ENCODE results near the gene ARV1.
"Not testable (repeated sequence)": the region's sequence is repeated elsewhere in the genome, so short reads cannot be mapped to it uniquely, and the experiment has no call there.

ARV1 gene

DNA sequence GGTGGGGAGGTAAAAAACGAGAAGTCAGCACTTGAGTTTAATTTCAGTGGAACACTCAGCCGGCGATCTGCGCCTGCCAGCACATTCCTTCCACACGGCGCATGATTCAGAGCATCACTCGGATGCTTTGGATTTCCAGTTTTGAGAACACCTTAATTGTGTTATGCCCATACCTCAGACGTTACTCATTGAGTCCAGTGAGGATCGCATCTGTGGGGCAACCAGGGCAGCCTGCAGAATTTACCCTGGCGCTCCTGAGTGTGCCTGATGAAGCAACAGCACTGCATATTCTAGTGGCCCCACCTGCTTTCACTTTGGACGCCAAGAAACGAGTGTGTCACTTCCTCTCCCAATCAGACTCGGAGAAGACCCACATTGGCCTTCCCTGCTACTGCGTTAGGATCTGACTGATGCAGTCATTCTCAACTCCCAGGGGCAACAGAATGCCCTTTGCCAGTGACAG is 41.3 kb downstream of the ARV1 start:
- no peak for DNase-seq

GRCh38 chr1:231020816-231021215 is 41.9 kb downstream of the ARV1 start:
- no peak for DNase-seq

GRCh38 chr1:231021540-231022031 is 42.7 kb downstream of the ARV1 start:
- no peak for DNase-seq

DNA sequence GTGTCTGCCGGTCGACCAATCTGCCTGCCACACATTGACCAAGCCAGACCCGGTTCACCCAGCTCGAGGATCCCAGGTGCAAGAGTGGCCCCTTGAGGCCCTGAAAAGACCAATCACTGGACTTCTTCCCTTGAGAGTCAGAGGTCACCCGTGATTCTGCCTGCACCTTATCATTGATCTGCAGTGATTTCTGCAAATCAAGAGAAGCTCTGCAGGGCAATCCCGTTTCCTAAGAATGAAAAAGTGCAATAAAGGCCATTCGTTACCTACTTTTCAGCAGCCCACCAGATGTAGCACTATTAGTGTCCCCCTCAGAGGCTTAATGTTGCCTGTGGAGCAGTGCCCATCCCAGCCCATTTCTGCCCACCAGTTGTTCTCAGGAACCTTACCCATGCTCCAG is 43.6 kb downstream of the ARV1 start:
- not testable (repeated sequence) for DNase-seq

DNA sequence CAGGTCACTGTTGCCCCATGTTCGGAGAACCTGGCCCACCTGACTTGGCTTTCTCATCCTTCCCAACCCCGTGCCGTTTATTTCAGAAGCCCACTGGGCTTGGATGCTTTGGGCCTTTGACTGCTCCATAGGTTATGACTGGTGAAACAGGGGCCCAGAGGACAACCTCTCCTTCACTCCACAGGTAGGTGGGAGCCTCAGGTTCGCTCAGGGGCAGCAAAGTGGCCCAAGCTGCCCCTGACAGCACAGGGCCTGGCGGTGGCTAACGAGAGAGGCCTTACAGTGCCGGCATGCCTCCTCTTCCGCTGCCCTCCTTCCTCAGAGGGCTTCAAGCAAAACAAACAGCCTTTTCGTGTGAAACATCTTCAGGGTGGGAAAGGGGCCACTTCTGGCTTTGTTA is 44.3 kb downstream of the ARV1 start:
- no peak for DNase-seq

DNA sequence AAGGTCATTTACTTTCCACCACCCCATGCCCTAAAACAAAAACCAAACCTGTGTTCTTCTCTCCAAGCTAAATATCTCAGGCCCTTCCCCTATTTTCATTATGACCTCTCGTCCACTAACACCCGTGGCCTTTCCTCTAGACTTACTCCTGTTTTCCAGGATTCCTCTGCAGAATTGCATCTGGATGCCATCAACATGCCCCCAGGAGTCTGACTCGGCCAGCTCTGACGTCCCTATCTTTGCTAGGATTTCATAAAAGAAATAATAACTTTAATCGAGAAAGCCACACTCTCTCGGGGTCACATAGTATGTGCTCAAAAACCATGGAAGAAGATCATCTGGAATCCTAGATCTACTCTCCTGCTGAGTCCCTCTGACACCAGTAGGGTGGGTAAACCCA is 47.7 kb downstream of the ARV1 start:
- DNase-seq = no peak

DNA sequence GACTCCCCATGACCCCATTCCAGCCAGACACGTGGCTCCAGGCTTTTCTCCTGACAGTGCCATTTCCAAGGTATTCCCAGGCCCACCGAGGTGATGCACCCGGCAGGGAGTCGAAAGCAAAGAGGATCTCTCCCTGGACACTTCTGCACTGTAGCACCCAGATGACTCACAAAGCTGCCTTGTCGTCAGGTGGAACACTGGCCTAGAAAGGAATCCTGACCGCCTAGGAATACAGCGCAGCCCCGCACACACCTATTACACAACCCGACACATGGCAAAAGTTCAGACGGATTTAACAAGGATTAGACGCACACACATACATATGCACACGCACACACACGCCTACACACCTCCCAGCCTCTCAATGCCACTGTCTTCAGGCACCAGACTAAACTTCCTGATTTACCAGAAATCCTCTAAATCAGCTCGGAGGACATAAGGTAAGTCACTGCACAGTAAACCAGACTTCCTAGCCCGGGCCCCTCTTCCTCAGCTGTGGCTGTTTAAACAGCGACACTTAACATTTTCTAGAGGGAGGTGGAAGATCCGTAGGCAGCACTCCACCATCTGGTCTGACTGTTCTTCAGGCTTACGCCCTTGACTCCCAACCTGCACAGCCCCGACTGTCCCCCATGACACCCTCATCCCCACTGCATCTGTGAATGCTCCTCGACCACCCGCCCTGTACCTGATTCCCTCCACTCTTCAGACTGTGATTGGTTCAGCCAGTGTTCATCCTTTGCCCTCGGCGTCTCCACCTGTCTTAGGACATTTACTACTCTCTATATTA is 48.4 kb downstream of the ARV1 start:
- DNase-seq = no peak

GRCh38 chr1:231027971-231028370 is 49.1 kb downstream of the ARV1 start:
- DNase-seq = no peak

- no peak for DNase-seq
Observed at GRCh38 chr1:231028682-231029081, 49.8 kb downstream of the ARV1 start.

- not testable (repeated sequence) for DNase-seq
Observed at GRCh38 chr1:231029247-231029646, 50.4 kb downstream of the ARV1 start.

- DNase-seq = no peak
Observed at GRCh38 chr1:231029841-231030240, 50.9 kb downstream of the ARV1 start.

- no peak for DNase-seq
Observed at GRCh38 chr1:231032963-231033362, 54.1 kb downstream of the ARV1 start.

- no peak for DNase-seq
Observed at GRCh38 chr1:231035799-231036198, 56.9 kb downstream of the ARV1 start.

DNA sequence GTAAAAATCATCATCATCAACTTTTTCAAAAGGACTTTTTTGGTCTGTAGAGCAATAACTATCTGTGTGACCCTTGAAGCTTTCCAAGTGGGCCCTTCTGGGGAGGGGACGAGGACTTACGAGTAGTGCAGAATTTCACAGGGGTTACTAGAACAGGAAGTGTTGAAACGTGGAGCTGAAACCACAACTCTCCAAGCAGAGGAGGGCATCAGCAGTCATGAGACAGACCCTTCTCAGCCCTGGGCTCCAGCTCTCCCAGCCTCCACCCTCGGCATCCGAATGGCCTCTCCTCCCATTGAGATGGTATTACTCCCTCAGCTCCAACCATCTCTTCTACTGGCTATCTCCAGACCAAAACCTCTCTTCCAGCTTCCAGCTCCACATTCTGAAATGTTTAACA is 57.5 kb downstream of the ARV1 start:
- no peak for DNase-seq

GRCh38 chr1:231037585-231038517 is 59.0 kb downstream of the ARV1 start:
- DNase-seq = no peak

DNA sequence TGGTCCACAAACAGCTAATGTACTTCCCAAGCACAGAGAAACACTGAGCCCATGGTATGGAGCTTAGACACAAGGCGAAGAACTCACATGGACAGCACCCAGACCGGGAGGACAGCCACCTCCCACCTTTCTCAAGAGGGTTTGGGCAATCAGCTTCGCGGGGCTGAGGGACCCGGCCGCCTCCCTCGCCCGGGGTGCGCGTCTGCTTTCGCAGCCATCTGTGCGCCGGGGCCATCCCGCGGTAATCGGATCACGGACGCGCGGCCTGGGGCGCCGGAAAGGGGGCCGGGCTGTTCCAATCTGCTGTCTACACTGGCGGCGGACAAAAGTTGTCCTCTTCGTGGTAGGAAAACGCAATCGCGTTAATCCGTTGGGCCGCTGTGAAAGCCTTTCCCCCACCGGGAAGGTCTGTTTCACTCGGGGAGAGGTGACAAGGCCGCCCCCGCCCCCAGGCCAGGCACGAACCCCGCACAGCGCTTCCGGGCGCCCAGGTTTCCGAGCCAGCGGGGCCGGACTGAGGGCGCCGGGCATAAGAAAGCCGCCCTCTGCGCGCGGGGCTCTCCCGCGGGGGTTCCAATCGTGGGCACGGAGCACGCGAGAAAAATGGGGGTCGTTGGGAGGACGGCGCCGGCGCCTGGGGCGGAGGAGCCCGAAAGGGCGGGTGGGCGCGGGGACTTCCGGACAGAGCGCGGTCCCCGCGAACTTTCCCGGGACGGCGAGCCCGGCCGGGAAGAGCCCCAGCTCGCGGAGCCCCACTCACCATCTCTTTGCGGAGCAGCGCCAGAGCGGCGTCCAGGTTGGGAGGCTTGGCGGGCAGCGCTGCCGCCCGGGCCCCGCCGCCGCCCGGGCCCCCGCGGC is 60.5 kb downstream of the ARV1 start:
- DNase-seq = peak; percentile 15

- DNase-seq = peak; percentile 68
Observed at GRCh38 chr1:231040019-231040799, 61.3 kb downstream of the ARV1 start, which contains the start of gene FAM89A. FAM89A (minus strand) TSS chr1:231040254; CDS start chr1:231040211, 43 bp downstream.

DNA sequence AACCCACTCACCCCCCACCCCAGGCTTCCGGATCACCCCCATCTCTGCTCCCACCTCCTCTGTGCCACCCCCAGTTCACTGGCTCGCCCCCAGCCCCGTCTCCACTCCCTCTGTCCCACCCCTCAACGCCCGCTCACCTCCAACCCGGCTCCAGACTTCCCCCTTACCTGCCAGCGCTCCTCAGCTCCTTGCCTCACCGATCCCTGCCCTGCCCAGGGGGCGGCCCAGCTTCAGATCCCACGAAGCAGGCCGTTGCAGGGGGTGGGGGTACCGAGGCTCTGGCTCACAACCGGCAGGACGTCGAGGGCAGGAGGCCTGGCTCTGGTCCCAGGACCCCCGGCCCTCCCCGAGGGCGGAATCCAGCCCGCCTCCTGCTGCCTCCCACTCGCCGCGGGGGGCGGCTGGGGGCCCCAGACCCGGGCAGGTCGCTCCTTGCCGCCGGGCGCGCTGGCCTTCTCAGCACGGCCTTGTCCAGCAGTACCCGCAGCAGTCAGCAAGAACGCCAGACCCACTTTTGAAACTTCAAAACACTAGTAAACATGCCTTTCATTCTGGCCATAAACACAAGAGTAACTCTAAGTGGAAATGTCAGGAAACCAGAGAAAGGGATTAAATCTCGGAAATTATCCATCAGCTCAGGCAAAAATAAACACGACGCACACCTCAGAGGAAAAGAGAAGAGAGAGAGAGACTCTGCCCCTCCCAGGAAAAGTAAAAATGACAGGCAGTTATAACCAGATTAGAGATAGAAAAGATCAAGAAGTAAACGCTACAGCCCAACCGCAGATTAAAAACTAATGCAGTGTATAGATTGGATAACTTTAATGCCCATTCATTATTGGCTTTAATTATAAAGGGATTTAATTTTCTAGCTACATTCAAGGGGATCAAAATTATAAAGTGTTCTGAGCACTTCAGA is 62.2 kb downstream of the ARV1 start:
- no peak for DNase-seq

- no peak for DNase-seq
Observed at GRCh38 chr1:231041719-231042261, 62.9 kb downstream of the ARV1 start.

DNA sequence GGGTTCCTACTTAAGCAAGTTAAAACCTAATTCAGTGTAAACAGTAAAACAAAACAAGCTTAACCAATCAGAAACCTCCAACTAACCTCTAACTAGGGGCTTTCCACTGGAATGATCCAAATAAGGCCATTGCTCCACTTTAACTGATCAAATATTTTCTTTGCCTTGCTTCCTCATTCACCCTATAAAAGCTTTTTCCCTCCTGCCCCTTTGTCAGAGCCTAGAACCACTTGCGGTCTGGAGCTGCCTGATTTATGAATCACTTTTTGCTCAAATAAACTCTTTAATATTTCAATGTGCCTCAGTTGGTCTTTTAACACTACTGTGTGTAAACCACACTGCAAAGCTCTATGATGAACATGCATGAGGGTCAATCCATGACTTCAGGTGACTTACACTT is 65.7 kb downstream of the ARV1 start:
- no peak for DNase-seq
